Suprapubic skin (tissue), 4 donors: Measurements from ENCODE around the gene CCDC184.

Experiments used
- POLR2A ChIP-seq, 2 donors: fragments of 450-650 bp; IDR thresholded peaks; one replicate each; pipeline ENCODE4 v1.6.1; 2017; ENCODE audit warnings: antibody characterized with exemption in 2 of 2, mild to moderate bottlenecking in 2 of 2, moderate library complexity in 2 of 2
- POLR2AphosphoS5 ChIP-seq, 3 donors: sonication (generic); formaldehyde crosslinking; IDR thresholded peaks; one replicate each; pipeline ENCODE4 v1.6.1; 2017; ENCODE audit warnings: antibody characterized with exemption in 3 of 3
- TF ChIP-seq, protein P1 (sequence below), 2 donors: fragments of 200-600 bp in 1 of 2; fragments of 450-650 bp in 1 of 2; sonication (generic) in 1 of 2; IDR thresholded peaks; one replicate each; pipeline ENCODE4 v1.5.1; 2016 to 2019; ENCODE audit warnings: antibody characterized with exemption in 2 of 2, mild to moderate bottlenecking in 1 of 2, moderate library complexity in 1 of 2

GRCh38 chr12:48176417-48176751 is 7.1 kb upstream of the CCDC184 start:
- TF ChIP-seq, protein P1, sequence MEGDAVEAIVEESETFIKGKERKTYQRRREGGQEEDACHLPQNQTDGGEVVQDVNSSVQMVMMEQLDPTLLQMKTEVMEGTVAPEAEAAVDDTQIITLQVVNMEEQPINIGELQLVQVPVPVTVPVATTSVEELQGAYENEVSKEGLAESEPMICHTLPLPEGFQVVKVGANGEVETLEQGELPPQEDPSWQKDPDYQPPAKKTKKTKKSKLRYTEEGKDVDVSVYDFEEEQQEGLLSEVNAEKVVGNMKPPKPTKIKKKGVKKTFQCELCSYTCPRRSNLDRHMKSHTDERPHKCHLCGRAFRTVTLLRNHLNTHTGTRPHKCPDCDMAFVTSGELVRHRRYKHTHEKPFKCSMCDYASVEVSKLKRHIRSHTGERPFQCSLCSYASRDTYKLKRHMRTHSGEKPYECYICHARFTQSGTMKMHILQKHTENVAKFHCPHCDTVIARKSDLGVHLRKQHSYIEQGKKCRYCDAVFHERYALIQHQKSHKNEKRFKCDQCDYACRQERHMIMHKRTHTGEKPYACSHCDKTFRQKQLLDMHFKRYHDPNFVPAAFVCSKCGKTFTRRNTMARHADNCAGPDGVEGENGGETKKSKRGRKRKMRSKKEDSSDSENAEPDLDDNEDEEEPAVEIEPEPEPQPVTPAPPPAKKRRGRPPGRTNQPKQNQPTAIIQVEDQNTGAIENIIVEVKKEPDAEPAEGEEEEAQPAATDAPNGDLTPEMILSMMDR (IDR thresholded peaks at IDR 0.05): no peak
- TF ChIP-seq POLR2A (IDR thresholded peaks at IDR 0.05) (no peak), POLR2AphosphoS5 (IDR thresholded peaks at IDR 0.05) (no peak)
